Measurements from ENCODE around the gene LAMB4. TPM values are rescaled to one million over a fixed set of nuclear protein-coding genes. Genes with fewer than 3 reads are reported as not detected.

LAMB4 gene, protein sequence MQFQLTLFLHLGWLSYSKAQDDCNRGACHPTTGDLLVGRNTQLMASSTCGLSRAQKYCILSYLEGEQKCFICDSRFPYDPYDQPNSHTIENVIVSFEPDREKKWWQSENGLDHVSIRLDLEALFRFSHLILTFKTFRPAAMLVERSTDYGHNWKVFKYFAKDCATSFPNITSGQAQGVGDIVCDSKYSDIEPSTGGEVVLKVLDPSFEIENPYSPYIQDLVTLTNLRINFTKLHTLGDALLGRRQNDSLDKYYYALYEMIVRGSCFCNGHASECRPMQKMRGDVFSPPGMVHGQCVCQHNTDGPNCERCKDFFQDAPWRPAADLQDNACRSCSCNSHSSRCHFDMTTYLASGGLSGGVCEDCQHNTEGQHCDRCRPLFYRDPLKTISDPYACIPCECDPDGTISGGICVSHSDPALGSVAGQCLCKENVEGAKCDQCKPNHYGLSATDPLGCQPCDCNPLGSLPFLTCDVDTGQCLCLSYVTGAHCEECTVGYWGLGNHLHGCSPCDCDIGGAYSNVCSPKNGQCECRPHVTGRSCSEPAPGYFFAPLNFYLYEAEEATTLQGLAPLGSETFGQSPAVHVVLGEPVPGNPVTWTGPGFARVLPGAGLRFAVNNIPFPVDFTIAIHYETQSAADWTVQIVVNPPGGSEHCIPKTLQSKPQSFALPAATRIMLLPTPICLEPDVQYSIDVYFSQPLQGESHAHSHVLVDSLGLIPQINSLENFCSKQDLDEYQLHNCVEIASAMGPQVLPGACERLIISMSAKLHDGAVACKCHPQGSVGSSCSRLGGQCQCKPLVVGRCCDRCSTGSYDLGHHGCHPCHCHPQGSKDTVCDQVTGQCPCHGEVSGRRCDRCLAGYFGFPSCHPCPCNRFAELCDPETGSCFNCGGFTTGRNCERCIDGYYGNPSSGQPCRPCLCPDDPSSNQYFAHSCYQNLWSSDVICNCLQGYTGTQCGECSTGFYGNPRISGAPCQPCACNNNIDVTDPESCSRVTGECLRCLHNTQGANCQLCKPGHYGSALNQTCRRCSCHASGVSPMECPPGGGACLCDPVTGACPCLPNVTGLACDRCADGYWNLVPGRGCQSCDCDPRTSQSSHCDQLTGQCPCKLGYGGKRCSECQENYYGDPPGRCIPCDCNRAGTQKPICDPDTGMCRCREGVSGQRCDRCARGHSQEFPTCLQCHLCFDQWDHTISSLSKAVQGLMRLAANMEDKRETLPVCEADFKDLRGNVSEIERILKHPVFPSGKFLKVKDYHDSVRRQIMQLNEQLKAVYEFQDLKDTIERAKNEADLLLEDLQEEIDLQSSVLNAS (N-terminal part only)
- under 1 TPM in 1 of 2 donors, not detected in 1; 0.85 TPM for total RNA-seq

DNA sequence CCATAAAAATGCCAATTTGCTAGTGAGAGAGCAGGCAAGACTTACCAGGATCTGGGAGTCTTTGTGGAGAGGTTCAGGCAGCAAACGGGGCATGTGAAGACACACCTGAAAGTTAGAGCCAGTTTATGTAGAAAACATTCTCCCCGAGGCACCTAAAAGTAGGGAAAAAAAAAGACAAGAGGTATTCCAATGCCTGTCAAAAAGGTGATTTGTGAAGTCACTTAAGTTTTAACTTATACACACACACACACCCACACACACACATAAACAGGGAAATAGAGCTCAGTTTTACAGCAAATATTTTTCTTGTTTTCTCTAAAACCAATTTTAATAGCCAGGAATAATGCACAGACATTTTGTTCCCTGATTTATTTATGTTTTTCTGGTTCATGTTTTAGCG, at the start of gene LAMB4:
Gene LAMB4, minus strand, starts transcription at position 101 of the 400 bp plus-strand sequence. CDS start 7,197 bp downstream, outside the sequence.
- Histone ChIP-seq H3K4me1 (replicated peaks) (no peaks in the 10 kb centered on the region), H3K4me3 (no peak within 1 kb of the TSS), H3K36me3 (no peaks in the 10 kb centered on the region), H3K27me3 (replicated peaks; ENCODE audit: insufficient read depth) (no peaks in the 10 kb centered on the region), H3K9me3 (no peaks in the 10 kb centered on the region), H3K27ac (no peak within 1 kb of the TSS)
- 52% methylated on average over 3 of the region's 3 CpGs for WGBS
- TF ChIP-seq POLR2AphosphoS5 (IDR thresholded peaks at IDR 0.05) (no peak), POLR2A (IDR thresholded peaks at IDR 0.05) (no peak)
- TF ChIP-seq, protein P1, sequence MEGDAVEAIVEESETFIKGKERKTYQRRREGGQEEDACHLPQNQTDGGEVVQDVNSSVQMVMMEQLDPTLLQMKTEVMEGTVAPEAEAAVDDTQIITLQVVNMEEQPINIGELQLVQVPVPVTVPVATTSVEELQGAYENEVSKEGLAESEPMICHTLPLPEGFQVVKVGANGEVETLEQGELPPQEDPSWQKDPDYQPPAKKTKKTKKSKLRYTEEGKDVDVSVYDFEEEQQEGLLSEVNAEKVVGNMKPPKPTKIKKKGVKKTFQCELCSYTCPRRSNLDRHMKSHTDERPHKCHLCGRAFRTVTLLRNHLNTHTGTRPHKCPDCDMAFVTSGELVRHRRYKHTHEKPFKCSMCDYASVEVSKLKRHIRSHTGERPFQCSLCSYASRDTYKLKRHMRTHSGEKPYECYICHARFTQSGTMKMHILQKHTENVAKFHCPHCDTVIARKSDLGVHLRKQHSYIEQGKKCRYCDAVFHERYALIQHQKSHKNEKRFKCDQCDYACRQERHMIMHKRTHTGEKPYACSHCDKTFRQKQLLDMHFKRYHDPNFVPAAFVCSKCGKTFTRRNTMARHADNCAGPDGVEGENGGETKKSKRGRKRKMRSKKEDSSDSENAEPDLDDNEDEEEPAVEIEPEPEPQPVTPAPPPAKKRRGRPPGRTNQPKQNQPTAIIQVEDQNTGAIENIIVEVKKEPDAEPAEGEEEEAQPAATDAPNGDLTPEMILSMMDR (IDR thresholded peaks at IDR 0.05) = no peak
- DNase-seq (ENCODE audit: low spot score) = no peak
- intact Hi-C loops (cut with DNase I) = no loop called here

DNA sequence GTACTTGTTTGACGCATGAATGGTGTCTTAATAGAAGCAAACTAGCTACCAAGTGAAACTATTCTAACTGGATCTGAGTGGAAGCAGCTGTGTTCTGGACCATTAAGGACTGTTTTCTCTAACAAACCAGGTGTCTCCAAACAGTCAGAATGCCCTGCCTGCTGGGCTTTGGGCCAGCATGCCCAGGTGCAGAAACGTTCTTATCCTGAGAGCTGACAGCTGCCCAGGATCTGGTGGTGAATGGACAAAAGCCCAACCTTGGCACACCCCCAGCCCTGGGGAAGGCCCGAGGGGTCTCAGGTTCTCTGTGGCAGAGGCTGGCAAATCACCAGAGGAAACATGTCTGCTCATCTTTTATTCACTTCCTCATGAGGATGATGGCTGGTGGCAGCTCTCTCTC, 48.2 kb upstream of the LAMB4 start:
- H3K27ac ChIP-seq = no peak overlapping the region
- WGBS = 55% methylated on average over 3 of the region's 3 CpGs
- H3K9me3 ChIP-seq = no peaks in the 10 kb centered on the region
- no peak for DNase-seq (ENCODE audit: low spot score)
- intact Hi-C loops (cut with DNase I) = loop anchor here (5.0 kb wide), 1 partner anchor 319 kb away; no protein-coding TSS in a partner anchor
- no peaks in the 10 kb centered on the region for H3K27me3 ChIP-seq (replicated peaks; ENCODE audit: insufficient read depth)
- no peaks in the 10 kb centered on the region for H3K4me1 ChIP-seq (replicated peaks)
- no peaks in the 10 kb centered on the region for H3K36me3 ChIP-seq
- no peak overlapping the region for H3K4me3 ChIP-seq
- TF ChIP-seq POLR2AphosphoS5 (IDR thresholded peaks at IDR 0.05) (no peak), POLR2A (IDR thresholded peaks at IDR 0.05) (no peak)
- TF ChIP-seq, protein P1 (IDR thresholded peaks at IDR 0.05) = no peak

DNA sequence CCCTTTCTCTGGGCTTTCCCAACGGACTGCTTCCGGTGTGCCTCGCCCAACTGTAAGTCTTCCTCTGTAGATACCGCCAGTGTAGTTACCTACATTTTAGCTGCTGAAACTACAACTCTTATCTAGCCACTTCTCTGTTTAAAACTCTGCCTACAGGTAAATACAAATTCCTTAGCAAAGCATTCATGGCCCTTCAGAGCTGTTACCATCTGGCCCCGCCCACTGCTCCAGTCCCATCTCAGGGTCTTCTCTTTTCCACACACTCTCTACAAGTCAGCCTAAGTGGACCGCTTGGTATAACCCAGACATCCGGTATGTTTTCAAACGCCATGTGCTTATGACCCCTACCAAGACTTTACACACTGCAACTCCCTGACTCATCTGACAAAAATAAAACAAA, 41.0 kb upstream of the LAMB4 start:
- H3K36me3 ChIP-seq = no peaks in the 10 kb centered on the region
- no peak overlapping the region for H3K4me3 ChIP-seq
- intact Hi-C loops (cut with DNase I) = no loop called here
- 96% methylated on average over 8 of the region's 8 CpGs for WGBS
- no peaks in the 10 kb centered on the region for H3K9me3 ChIP-seq
- no peak overlapping the region for H3K27ac ChIP-seq
- H3K4me1 ChIP-seq (replicated peaks) = no peaks in the 10 kb centered on the region
- no peaks in the 10 kb centered on the region for H3K27me3 ChIP-seq (replicated peaks; ENCODE audit: insufficient read depth)
- TF ChIP-seq, protein P1 (IDR thresholded peaks at IDR 0.05) = no peak
- TF ChIP-seq POLR2AphosphoS5 (IDR thresholded peaks at IDR 0.05) (no peak), POLR2A (IDR thresholded peaks at IDR 0.05) (no peak)
- no peak for DNase-seq (ENCODE audit: low spot score)

DNA sequence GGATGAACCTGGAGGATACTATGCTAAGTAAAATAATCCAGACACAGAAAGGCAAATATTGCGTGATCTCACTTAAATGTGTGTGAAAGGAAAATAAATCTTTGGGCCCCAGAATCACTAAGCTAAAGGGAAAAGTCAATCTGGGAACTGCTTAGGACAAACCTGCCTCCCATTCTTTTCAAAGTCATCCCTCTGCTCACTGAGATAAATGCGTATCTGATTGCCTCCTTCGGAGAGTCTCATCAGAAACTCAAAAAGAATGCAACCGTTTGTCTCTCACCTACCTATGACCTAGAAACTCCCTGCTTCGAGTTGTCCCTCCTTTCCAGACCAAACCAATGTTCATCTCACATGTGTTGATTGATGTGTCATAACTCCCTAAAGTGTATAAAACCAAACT, 40.1 kb upstream of the LAMB4 start:
- Histone ChIP-seq H3K27me3 (replicated peaks; ENCODE audit: insufficient read depth) (no peaks in the 10 kb centered on the region), H3K9me3 (no peaks in the 10 kb centered on the region), H3K4me3 (no peak overlapping the region), H3K36me3 (no peaks in the 10 kb centered on the region), H3K27ac (no peak overlapping the region), H3K4me1 (replicated peaks) (no peaks in the 10 kb centered on the region)
- intact Hi-C loops (cut with DNase I) = no loop called here
- TF ChIP-seq POLR2A (IDR thresholded peaks at IDR 0.05) (no peak), POLR2AphosphoS5 (IDR thresholded peaks at IDR 0.05) (no peak)
- TF ChIP-seq, protein P1 (IDR thresholded peaks at IDR 0.05) = no peak
- DNase-seq (ENCODE audit: low spot score) = no peak
- WGBS = 83% methylated on average over 5 of the region's 5 CpGs

All from prostate gland (tissue), 2 donors.